ENCODE data around the gene MAP10.

The MAP10 gene

GRCh38 chr1:232835166-232835565, 29.9 kb downstream of the MAP10 start:
- Histone ChIP-seq H3K79me2 (no peaks in the 10 kb centered on the region), H3K9ac (no peak overlapping the region), H3K36me3 (ENCODE audit: control insufficient read depth, insufficient read depth, low read length) (no peaks in the 10 kb centered on the region)

GRCh38 chr1:232837087-232837486, 31.9 kb downstream of the MAP10 start:
- Histone ChIP-seq H3K36me3 (ENCODE audit: control insufficient read depth, insufficient read depth, low read length) (no peaks in the 10 kb centered on the region), H3K27me3 (ENCODE audit: control insufficient read depth, insufficient read depth, low read length) (no peaks in the 10 kb centered on the region), H2AFZ (no peak overlapping the region), H3K9ac (no peak overlapping the region), H3K4me1 (no peaks in the 10 kb centered on the region), H3K4me3 (ENCODE audit: low read depth, low read length) (no peak overlapping the region), H3K4me2 (ENCODE audit: low read length) (no peak overlapping the region), H3K27ac (no peak overlapping the region), H3K9me3 (ENCODE audit: control insufficient read depth, low read length) (no peaks in the 10 kb centered on the region), H3K79me2 (no peaks in the 10 kb centered on the region)
- no peak for TF ChIP-seq CTCF (IDR thresholded peaks at IDR 0.05)

More at GRCh38 chr1:232835166-232835565, 29.9 kb downstream of the MAP10 start:
- H3K27ac ChIP-seq = no peak overlapping the region
- H3K9me3 ChIP-seq (ENCODE audit: control insufficient read depth, low read length) = no peaks in the 10 kb centered on the region
- no peak overlapping the region for H3K4me2 ChIP-seq (ENCODE audit: low read length)
- H3K4me3 ChIP-seq (ENCODE audit: low read depth, low read length) = no peak overlapping the region
- no peak for TF ChIP-seq CTCF (IDR thresholded peaks at IDR 0.05)
- no peaks in the 10 kb centered on the region for H3K4me1 ChIP-seq
- H2AFZ ChIP-seq = no peak overlapping the region
- no peaks in the 10 kb centered on the region for H3K27me3 ChIP-seq (ENCODE audit: control insufficient read depth, insufficient read depth, low read length)

- Histone ChIP-seq H3K9ac (no peak overlapping the region), H3K4me3 (ENCODE audit: low read depth, low read length) (no peak overlapping the region), H3K27me3 (ENCODE audit: control insufficient read depth, insufficient read depth, low read length) (no peaks in the 10 kb centered on the region), H3K4me2 (ENCODE audit: low read length) (no peak overlapping the region), H3K79me2 (no peaks in the 10 kb centered on the region), H3K9me3 (ENCODE audit: control insufficient read depth, low read length) (no peaks in the 10 kb centered on the region), H3K4me1 (no peaks in the 10 kb centered on the region), H3K27ac (no peak overlapping the region), H2AFZ (no peak overlapping the region), H3K36me3 (ENCODE audit: control insufficient read depth, insufficient read depth, low read length) (no peaks in the 10 kb centered on the region)
- TF ChIP-seq CTCF (IDR thresholded peaks at IDR 0.05) = no peak
Measured at GRCh38 chr1:232841823-232842565, 36.8 kb downstream of the MAP10 start.

- Histone ChIP-seq H3K4me1 (no peaks in the 10 kb centered on the region), H2AFZ (no peak overlapping the region), H3K79me2 (no peaks in the 10 kb centered on the region), H3K27ac (no peak overlapping the region), H3K9me3 (ENCODE audit: control insufficient read depth, low read length) (no peaks in the 10 kb centered on the region), H3K4me2 (ENCODE audit: low read length) (no peak overlapping the region), H3K27me3 (ENCODE audit: control insufficient read depth, insufficient read depth, low read length) (no peaks in the 10 kb centered on the region), H3K9ac (no peak overlapping the region), H3K4me3 (ENCODE audit: low read depth, low read length) (no peak overlapping the region), H3K36me3 (ENCODE audit: control insufficient read depth, insufficient read depth, low read length) (no peaks in the 10 kb centered on the region)
- no peak for TF ChIP-seq CTCF (IDR thresholded peaks at IDR 0.05)
Measured at GRCh38 chr1:232844791-232845190, 39.6 kb downstream of the MAP10 start.

DNA sequence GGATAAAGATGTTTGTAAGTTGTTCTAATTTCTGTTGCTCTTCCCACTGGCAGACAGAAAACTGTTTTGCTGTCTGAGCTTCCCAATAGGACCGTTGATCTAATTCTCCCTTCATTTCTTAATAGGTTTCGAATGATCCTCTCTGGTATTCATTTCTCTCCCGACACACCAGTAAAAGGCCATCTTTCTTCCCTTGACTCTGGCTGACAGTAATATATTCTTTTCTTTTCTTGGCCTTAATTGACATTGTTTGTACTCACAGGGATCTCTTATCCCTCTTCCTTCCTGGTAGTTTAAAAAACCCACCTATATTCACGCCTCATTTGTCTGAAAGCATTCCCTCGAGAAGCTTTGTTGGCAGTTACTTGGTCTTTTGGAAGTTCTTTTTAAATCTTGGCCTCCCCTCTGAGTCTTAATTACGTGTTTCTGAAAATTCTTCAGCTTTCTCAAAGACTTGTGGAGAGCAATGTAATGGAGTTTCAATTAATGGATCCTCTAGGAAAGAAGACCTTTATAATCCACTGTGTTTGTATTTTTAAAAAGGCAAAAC, 40.3 kb downstream of the MAP10 start:
- no peak for TF ChIP-seq CTCF (IDR thresholded peaks at IDR 0.05)
- H3K9me3 ChIP-seq (ENCODE audit: control insufficient read depth, low read length) = no peaks in the 10 kb centered on the region
- H3K36me3 ChIP-seq (ENCODE audit: control insufficient read depth, insufficient read depth, low read length) = no peaks in the 10 kb centered on the region
- H3K4me1 ChIP-seq = no peaks in the 10 kb centered on the region
- H2AFZ ChIP-seq = no peak overlapping the region
- H3K79me2 ChIP-seq = no peaks in the 10 kb centered on the region
- no peak overlapping the region for H3K4me3 ChIP-seq (ENCODE audit: low read depth, low read length)
- no peak overlapping the region for H3K9ac ChIP-seq
- H3K4me2 ChIP-seq (ENCODE audit: low read length) = no peak overlapping the region
- H3K27ac ChIP-seq = no peak overlapping the region
- no peaks in the 10 kb centered on the region for H3K27me3 ChIP-seq (ENCODE audit: control insufficient read depth, insufficient read depth, low read length)
